WTC11 (cell line): ENCODE data around the gene NTN3. TPM values are rescaled to one million over a fixed set of nuclear protein-coding genes. Genes with fewer than 3 reads are reported as not detected.

Source experiments
- ATAC-seq: fragments of 200-7000 bp; cut with Tn5 transposase; 2 replicates; pipeline ENCODE4 v1.10.0; 2021; ENCODE audit warnings: mild to moderate bottlenecking, moderate library complexity
- CTCF ChIA-PET: fragments of 300-600 bp; sonication (Branson Sonifier 250); formaldehyde crosslinking; loops from one replicate; lab custom pipeline; 2021; ENCODE audit warnings: antibody characterized with exemption; lab: Charles Lee
- POLR2A ChIA-PET: fragments of 350-600 bp; sonication (Branson Sonifier 250); formaldehyde crosslinking; loops from one replicate; lab custom pipeline; 2021; ENCODE audit warnings: antibody characterized with exemption; lab: Charles Lee
- DNase-seq: peaks from one replicate; pipeline ENCODE4 v3.0.0; 2021; ENCODE audit warnings: low spot score
- H3K27ac Mint-ChIP-seq: 2 replicates; pipeline ENCODE4 v1.8.0; 2021; ENCODE audit warnings: mixed read lengths
- H3K27me3 Mint-ChIP-seq: 2 replicates; pipeline ENCODE4 v1.8.0; 2021; ENCODE audit warnings: low read depth, mild to moderate bottlenecking, moderate library complexity, mixed read lengths
- H3K36me3 Mint-ChIP-seq: 2 replicates; pipeline ENCODE4 v1.8.0; 2021; ENCODE audit warnings: mixed read lengths
- H3K4me1 Mint-ChIP-seq: 2 replicates; pipeline ENCODE4 v1.8.0; 2022; ENCODE audit warnings: mixed read lengths
- H3K4me3 Mint-ChIP-seq: 2 replicates; pipeline ENCODE4 v1.8.0; 2021; ENCODE audit warnings: mild to moderate bottlenecking, moderate library complexity, mixed read lengths
- H3K9me3 Mint-ChIP-seq: 2 replicates; pipeline ENCODE4 v1.8.0; 2021; ENCODE audit warnings: mixed read lengths
- ESRRA ChIP-seq: sonication (generic); formaldehyde crosslinking; IDR thresholded peaks from 2 replicates; pipeline ENCODE4 v1.8.1; 2022; ENCODE audit warnings: mild to moderate bottlenecking, missing genetic modification reagents, borderline replicate concordance
- GABPB1 ChIP-seq: sonication (generic); formaldehyde crosslinking; IDR thresholded peaks from 2 replicates; pipeline ENCODE4 v1.8.1; 2023; ENCODE audit warnings: mild to moderate bottlenecking, missing genetic modification reagents
- NR1H2 ChIP-seq: sonication (generic); formaldehyde crosslinking; IDR thresholded peaks from 2 replicates; pipeline ENCODE4 v1.9.0; 2021; ENCODE audit warnings: mild to moderate bottlenecking, moderate library complexity, missing genetic modification reagents
- RORB ChIP-seq: fragments of 250-450 bp; sonication (Bioruptor Pico); IDR thresholded peaks from 2 replicates; pipeline ENCODE4 v1.9.0; 2021; ENCODE audit warnings: mild to moderate bottlenecking
- SOX15 ChIP-seq: fragments of 250-450 bp; sonication (Bioruptor Pico); IDR thresholded peaks from 2 replicates; pipeline ENCODE4 v1.9.0; 2021; ENCODE audit warnings: mild to moderate bottlenecking
- SP1 ChIP-seq: sonication (generic); formaldehyde crosslinking; conservative IDR thresholded peaks from 2 replicates; pipeline ENCODE4 v1.8.1; 2022; ENCODE audit warnings: missing genetic modification reagents
- ZNF121 ChIP-seq: sonication (generic); formaldehyde crosslinking; IDR thresholded peaks from 2 replicates; pipeline ENCODE4 v1.8.0; 2023; ENCODE audit warnings: missing genetic modification reagents
- ZNF219 ChIP-seq: sonication (generic); formaldehyde crosslinking; IDR thresholded peaks from 2 replicates; pipeline ENCODE4 v1.8.0; 2023; ENCODE audit warnings: missing genetic modification reagents, mild to moderate bottlenecking, borderline replicate concordance
- ZNF671 ChIP-seq: fragments of 250-450 bp; sonication (Bioruptor Pico); IDR thresholded peaks from 2 replicates; pipeline ENCODE4 v1.8.0; 2021; ENCODE audit warnings: mild to moderate bottlenecking
- total RNA-seq: library from RNA; stranded (reverse); gene quantifications from 3 replicates; pipeline ENCODE4 v1.2.3, GENCODE V29; 2021
- TF ChIP-seq, protein P1 (sequence below): fragments of 200-600 bp; IDR thresholded peaks from 2 replicates; pipeline ENCODE4 v1.8.0; 2022; ENCODE audit warnings: antibody characterized with exemption
- TF ChIP-seq, protein P2 (sequence below): sonication (generic); formaldehyde crosslinking; IDR thresholded peaks from 2 replicates; pipeline ENCODE4 v1.8.0; 2022; ENCODE audit warnings: mild to moderate bottlenecking, missing genetic modification reagents
- TF ChIP-seq, protein P3 (sequence below): sonication (generic); formaldehyde crosslinking; IDR thresholded peaks from 2 replicates; pipeline ENCODE4 v1.8.0; 2022; ENCODE audit warnings: mild to moderate bottlenecking, missing genetic modification reagents
- TF ChIP-seq, protein P4 (sequence below): sonication (generic); formaldehyde crosslinking; IDR thresholded peaks from 2 replicates; pipeline ENCODE4 v1.8.0; 2022; ENCODE audit warnings: missing genetic modification reagents
- TF ChIP-seq, protein P5 (sequence below): fragments of 250-450 bp; sonication (Bioruptor Pico); IDR thresholded peaks from 2 replicates; pipeline ENCODE4 v1.8.0; 2021; ENCODE audit warnings: mild to moderate bottlenecking
- TF ChIP-seq, protein P6 (sequence below): sonication (generic); formaldehyde crosslinking; IDR thresholded peaks from 2 replicates; pipeline ENCODE4 v1.8.1; 2023; ENCODE audit warnings: mild to moderate bottlenecking, missing genetic modification reagents, borderline replicate concordance
- TF ChIP-seq, protein P7 (sequence below): sonication (generic); formaldehyde crosslinking; IDR thresholded peaks from 2 replicates; pipeline ENCODE4 v1.8.1; 2023; ENCODE audit warnings: mild to moderate bottlenecking, missing genetic modification reagents, moderate library complexity
- TF ChIP-seq, protein P8 (sequence below): sonication (generic); formaldehyde crosslinking; IDR thresholded peaks from 2 replicates; pipeline ENCODE4 v1.8.1; 2022; ENCODE audit warnings: low read depth, mild to moderate bottlenecking, moderate library complexity, missing genetic modification reagents, borderline replicate concordance

Gene NTN3
- total RNA-seq, 1 experiment from 2014 or later, result 0.92 TPM

DNA sequence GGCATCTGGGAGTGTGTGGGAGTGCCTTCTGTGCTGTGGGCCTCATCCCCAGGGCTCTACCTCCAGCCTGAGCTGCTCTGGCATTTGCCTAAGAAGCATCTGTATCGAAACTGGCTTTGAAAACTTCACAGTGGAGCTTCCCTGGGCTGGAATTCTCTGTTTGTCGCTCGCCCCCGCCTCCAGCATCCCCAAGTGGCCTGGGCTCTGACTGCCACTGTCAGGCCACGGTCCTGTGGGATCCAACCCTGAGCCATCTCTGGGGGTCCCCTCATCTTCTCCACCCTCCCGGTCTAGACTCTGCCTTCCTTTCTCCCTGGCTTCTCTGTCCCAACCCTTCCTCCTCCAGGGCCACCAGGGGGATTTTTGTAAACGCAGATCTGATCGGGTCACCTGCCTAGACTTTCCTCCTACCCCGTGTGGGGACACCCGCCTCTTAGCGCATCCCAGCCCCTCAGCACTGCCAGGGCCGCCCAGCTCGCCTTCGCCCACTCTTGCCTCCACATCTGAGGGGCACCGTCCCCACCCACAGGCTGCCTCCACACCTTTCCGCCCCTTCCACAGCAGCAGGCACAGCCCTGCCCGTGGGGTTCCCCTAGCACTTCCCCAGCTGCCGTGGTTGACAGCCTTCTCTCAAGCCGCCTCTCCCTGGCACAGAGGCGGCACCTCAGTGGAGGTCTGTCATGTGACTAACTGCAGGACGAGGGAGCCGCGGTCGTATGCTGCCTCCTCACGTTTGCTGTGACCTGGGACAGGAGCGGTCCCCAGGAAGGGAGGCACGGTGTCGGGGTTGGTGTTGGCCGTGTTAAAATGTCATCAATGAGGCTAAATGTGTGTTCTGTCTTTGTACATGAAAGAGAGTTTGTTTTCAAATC is 15.8 kb downstream of the NTN3 start:
- H3K9me3 Mint-ChIP-seq, result no peaks in the 10 kb centered on the region
- DNase-seq (no peak), ATAC-seq (peak; percentile 15; the same call in 1 of the 2 replicates)
- TF ChIP-seq, protein P1, sequence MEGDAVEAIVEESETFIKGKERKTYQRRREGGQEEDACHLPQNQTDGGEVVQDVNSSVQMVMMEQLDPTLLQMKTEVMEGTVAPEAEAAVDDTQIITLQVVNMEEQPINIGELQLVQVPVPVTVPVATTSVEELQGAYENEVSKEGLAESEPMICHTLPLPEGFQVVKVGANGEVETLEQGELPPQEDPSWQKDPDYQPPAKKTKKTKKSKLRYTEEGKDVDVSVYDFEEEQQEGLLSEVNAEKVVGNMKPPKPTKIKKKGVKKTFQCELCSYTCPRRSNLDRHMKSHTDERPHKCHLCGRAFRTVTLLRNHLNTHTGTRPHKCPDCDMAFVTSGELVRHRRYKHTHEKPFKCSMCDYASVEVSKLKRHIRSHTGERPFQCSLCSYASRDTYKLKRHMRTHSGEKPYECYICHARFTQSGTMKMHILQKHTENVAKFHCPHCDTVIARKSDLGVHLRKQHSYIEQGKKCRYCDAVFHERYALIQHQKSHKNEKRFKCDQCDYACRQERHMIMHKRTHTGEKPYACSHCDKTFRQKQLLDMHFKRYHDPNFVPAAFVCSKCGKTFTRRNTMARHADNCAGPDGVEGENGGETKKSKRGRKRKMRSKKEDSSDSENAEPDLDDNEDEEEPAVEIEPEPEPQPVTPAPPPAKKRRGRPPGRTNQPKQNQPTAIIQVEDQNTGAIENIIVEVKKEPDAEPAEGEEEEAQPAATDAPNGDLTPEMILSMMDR, result no peak
- TF ChIP-seq RORB (CRISPR knock-in tag) (no peak), NR1H2 (CRISPR knock-in tag) (no peak), SP1 (CRISPR knock-in tag) (no peak)
- TF ChIP-seq, protein P2, sequence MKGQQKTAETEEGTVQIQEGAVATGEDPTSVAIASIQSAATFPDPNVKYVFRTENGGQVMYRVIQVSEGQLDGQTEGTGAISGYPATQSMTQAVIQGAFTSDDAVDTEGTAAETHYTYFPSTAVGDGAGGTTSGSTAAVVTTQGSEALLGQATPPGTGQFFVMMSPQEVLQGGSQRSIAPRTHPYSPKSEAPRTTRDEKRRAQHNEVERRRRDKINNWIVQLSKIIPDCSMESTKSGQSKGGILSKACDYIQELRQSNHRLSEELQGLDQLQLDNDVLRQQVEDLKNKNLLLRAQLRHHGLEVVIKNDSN (CRISPR knock-in tag), result peak; percentile 60; the same call in 1 of the 2 replicates
- H3K4me3 Mint-ChIP-seq, result no peak overlapping the region
- H3K4me1 Mint-ChIP-seq, result 0 out of 2 replicates have a peak, but pooled peaks cover 4% of the 10 kb centered on the region
- peak overlapping the region; percentile 54 for H3K27ac Mint-ChIP-seq
- POLR2A ChIA-PET, result no interaction called here
- CTCF ChIA-PET, result interaction anchor here (0.7 to 2.2 kb wide), 4 partner anchors 12 to 29 kb away, joined by 3 to 14 read pairs (median 9); partner anchors contain the start of gene TBC1D24
- no peaks in the 10 kb centered on the region; the same call in 1 of the 2 replicates for H3K27me3 Mint-ChIP-seq
- H3K36me3 Mint-ChIP-seq, result no peaks in the 10 kb centered on the region

DNA sequence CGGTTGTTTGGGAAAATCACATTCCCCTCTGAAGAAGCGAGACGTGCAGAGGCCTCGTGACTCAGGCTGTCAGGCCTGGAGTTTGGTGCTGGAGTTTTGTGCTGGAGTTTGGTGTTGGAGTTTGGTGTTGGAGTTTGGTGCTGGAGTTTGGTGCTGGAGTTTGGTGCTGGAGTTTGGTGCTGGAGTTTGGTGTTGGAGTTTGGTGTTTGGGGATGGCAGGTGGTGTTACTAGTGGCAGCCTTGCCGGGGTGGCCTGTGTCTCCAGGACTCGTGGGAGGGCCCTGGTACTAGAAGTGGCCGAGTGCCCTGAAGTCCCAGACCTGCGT is 16.4 kb downstream of the NTN3 start:
- H3K27ac Mint-ChIP-seq, result peak overlapping the region; percentile 54
- DNase-seq, result no peak
- ATAC-seq, result no peak
- 0 out of 2 replicates have a peak, but pooled peaks cover 4% of the 10 kb centered on the region for H3K4me1 Mint-ChIP-seq
- no peaks in the 10 kb centered on the region for H3K36me3 Mint-ChIP-seq
- ChIA-PET POLR2A (no interaction called here), CTCF (interaction anchor here (2.1 kb wide), 1 partner anchor 14 kb away, joined by 12 read pairs; no protein-coding TSS in a partner anchor)
- H3K9me3 Mint-ChIP-seq, result no peaks in the 10 kb centered on the region
- no peaks in the 10 kb centered on the region; the same call in 1 of the 2 replicates for H3K27me3 Mint-ChIP-seq
- TF ChIP-seq, protein P2 (CRISPR knock-in tag), result no peak
- TF ChIP-seq ZNF671 (CRISPR knock-in tag) (no peak), SOX15 (CRISPR knock-in tag) (no peak), ESRRA (no peak), ZNF219 (CRISPR knock-in tag) (no peak), ZNF121 (CRISPR knock-in tag) (no peak), GABPB1 (CRISPR knock-in tag) (no peak)
- TF ChIP-seq, protein P3, sequence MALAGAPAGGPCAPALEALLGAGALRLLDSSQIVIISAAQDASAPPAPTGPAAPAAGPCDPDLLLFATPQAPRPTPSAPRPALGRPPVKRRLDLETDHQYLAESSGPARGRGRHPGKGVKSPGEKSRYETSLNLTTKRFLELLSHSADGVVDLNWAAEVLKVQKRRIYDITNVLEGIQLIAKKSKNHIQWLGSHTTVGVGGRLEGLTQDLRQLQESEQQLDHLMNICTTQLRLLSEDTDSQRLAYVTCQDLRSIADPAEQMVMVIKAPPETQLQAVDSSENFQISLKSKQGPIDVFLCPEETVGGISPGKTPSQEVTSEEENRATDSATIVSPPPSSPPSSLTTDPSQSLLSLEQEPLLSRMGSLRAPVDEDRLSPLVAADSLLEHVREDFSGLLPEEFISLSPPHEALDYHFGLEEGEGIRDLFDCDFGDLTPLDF (CRISPR knock-in tag), result no peak
- TF ChIP-seq, protein P4, sequence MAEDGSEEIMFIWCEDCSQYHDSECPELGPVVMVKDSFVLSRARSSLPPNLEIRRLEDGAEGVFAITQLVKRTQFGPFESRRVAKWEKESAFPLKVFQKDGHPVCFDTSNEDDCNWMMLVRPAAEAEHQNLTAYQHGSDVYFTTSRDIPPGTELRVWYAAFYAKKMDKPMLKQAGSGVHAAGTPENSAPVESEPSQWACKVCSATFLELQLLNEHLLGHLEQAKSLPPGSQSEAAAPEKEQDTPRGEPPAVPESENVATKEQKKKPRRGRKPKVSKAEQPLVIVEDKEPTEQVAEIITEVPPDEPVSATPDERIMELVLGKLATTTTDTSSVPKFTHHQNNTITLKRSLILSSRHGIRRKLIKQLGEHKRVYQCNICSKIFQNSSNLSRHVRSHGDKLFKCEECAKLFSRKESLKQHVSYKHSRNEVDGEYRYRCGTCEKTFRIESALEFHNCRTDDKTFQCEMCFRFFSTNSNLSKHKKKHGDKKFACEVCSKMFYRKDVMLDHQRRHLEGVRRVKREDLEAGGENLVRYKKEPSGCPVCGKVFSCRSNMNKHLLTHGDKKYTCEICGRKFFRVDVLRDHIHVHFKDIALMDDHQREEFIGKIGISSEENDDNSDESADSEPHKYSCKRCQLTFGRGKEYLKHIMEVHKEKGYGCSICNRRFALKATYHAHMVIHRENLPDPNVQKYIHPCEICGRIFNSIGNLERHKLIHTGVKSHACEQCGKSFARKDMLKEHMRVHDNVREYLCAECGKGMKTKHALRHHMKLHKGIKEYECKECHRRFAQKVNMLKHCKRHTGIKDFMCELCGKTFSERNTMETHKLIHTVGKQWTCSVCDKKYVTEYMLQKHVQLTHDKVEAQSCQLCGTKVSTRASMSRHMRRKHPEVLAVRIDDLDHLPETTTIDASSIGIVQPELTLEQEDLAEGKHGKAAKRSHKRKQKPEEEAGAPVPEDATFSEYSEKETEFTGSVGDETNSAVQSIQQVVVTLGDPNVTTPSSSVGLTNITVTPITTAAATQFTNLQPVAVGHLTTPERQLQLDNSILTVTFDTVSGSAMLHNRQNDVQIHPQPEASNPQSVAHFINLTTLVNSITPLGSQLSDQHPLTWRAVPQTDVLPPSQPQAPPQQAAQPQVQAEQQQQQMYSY (CRISPR knock-in tag), result no peak
- TF ChIP-seq, protein P5, sequence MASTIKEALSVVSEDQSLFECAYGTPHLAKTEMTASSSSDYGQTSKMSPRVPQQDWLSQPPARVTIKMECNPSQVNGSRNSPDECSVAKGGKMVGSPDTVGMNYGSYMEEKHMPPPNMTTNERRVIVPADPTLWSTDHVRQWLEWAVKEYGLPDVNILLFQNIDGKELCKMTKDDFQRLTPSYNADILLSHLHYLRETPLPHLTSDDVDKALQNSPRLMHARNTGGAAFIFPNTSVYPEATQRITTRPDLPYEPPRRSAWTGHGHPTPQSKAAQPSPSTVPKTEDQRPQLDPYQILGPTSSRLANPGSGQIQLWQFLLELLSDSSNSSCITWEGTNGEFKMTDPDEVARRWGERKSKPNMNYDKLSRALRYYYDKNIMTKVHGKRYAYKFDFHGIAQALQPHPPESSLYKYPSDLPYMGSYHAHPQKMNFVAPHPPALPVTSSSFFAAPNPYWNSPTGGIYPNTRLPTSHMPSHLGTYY, result no peak
- TF ChIP-seq, protein P6, sequence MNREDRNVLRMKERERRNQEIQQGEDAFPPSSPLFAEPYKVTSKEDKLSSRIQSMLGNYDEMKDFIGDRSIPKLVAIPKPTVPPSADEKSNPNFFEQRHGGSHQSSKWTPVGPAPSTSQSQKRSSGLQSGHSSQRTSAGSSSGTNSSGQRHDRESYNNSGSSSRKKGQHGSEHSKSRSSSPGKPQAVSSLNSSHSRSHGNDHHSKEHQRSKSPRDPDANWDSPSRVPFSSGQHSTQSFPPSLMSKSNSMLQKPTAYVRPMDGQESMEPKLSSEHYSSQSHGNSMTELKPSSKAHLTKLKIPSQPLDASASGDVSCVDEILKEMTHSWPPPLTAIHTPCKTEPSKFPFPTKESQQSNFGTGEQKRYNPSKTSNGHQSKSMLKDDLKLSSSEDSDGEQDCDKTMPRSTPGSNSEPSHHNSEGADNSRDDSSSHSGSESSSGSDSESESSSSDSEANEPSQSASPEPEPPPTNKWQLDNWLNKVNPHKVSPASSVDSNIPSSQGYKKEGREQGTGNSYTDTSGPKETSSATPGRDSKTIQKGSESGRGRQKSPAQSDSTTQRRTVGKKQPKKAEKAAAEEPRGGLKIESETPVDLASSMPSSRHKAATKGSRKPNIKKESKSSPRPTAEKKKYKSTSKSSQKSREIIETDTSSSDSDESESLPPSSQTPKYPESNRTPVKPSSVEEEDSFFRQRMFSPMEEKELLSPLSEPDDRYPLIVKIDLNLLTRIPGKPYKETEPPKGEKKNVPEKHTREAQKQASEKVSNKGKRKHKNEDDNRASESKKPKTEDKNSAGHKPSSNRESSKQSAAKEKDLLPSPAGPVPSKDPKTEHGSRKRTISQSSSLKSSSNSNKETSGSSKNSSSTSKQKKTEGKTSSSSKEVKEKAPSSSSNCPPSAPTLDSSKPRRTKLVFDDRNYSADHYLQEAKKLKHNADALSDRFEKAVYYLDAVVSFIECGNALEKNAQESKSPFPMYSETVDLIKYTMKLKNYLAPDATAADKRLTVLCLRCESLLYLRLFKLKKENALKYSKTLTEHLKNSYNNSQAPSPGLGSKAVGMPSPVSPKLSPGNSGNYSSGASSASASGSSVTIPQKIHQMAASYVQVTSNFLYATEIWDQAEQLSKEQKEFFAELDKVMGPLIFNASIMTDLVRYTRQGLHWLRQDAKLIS (CRISPR knock-in tag), result no peak
- TF ChIP-seq, protein P7, sequence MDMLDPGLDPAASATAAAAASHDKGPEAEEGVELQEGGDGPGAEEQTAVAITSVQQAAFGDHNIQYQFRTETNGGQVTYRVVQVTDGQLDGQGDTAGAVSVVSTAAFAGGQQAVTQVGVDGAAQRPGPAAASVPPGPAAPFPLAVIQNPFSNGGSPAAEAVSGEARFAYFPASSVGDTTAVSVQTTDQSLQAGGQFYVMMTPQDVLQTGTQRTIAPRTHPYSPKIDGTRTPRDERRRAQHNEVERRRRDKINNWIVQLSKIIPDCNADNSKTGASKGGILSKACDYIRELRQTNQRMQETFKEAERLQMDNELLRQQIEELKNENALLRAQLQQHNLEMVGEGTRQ (CRISPR knock-in tag), result no peak
- TF ChIP-seq, protein P8, sequence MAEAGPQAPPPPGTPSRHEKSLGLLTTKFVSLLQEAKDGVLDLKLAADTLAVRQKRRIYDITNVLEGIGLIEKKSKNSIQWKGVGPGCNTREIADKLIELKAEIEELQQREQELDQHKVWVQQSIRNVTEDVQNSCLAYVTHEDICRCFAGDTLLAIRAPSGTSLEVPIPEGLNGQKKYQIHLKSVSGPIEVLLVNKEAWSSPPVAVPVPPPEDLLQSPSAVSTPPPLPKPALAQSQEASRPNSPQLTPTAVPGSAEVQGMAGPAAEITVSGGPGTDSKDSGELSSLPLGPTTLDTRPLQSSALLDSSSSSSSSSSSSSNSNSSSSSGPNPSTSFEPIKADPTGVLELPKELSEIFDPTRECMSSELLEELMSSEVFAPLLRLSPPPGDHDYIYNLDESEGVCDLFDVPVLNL (CRISPR knock-in tag), result no peak
- no peak overlapping the region for H3K4me3 Mint-ChIP-seq
